ENCODE measurements around the gene GADD45GIP1.
A peak's percentile ranks its signal among the peaks of the same experiment; 100 is the strongest.

Gene GADD45GIP1

GRCh38 chr19:12946092-12946721 lies 10.8 kb downstream of the GADD45GIP1 start:
- H3K4me3 ChIP-seq (replicated peaks in 1 of 2; ENCODE audit: low read depth in 2 of 2, low read length in 2 of 2) = peak overlapping the region; percentile 60 to 76
- no peak for TF ChIP-seq CTCF (IDR thresholded peaks at IDR 0.05; ENCODE audit: low read depth, low read length)
- peak; percentile 83 to 87 for DNase-seq (ENCODE audit: low read depth in 2 of 2)

- no peak for TF ChIP-seq CTCF (IDR thresholded peaks at IDR 0.05; ENCODE audit: low read depth, low read length)
- peak; percentile 99 for DNase-seq (ENCODE audit: low read depth in 2 of 2)
Measured at GRCh38 chr19:12945479-12946091, 11.4 kb downstream of the GADD45GIP1 start, which contains the start of gene RAD23A. TSS of gene RAD23A (plus strand) at chr19:12945862. CDS start at chr19:12945949, 87 bp downstream.

GRCh38 chr19:12944104-12944674 lies 12.8 kb downstream of the GADD45GIP1 start:
- TF ChIP-seq CTCF (IDR thresholded peaks at IDR 0.05; ENCODE audit: low read depth, low read length) = no peak

More at GRCh38 chr19:12945479-12946091, 11.4 kb downstream of the GADD45GIP1 start, which contains the start of gene RAD23A:
- H3K4me3 ChIP-seq (replicated peaks in 1 of 2; ENCODE audit: low read depth in 2 of 2, low read length in 2 of 2) = peak within 1 kb of the TSS; percentile 60 to 76

GRCh38 chr19:12943437-12944044 lies 13.5 kb downstream of the GADD45GIP1 start:
- no peak for TF ChIP-seq CTCF (IDR thresholded peaks at IDR 0.05; ENCODE audit: low read depth, low read length)
- DNase-seq (ENCODE audit: low read depth in 2 of 2) = no peak
- H3K4me3 ChIP-seq (replicated peaks in 1 of 2; ENCODE audit: low read depth in 2 of 2, low read length in 2 of 2) = no peak overlapping the region

More at GRCh38 chr19:12944104-12944674, 12.8 kb downstream of the GADD45GIP1 start:
- no peak overlapping the region for H3K4me3 ChIP-seq (replicated peaks in 1 of 2; ENCODE audit: low read depth in 2 of 2, low read length in 2 of 2)
- no peak for DNase-seq (ENCODE audit: low read depth in 2 of 2)

- peak overlapping the region; percentile 100 for H3K4me3 ChIP-seq (replicated peaks in 1 of 2; ENCODE audit: low read depth in 2 of 2, low read length in 2 of 2)
- TF ChIP-seq CTCF (IDR thresholded peaks at IDR 0.05; ENCODE audit: low read depth, low read length) = no peak
- no peak for DNase-seq (ENCODE audit: low read depth in 2 of 2)
Measured at GRCh38 chr19:12940897-12941296, 16.1 kb downstream of the GADD45GIP1 start.

GRCh38 chr19:12939975-12940423 lies 17.0 kb downstream of the GADD45GIP1 start:
- TF ChIP-seq CTCF (IDR thresholded peaks at IDR 0.05; ENCODE audit: low read depth, low read length) = no peak
- H3K4me3 ChIP-seq (replicated peaks in 1 of 2; ENCODE audit: low read depth in 2 of 2, low read length in 2 of 2) = peak overlapping the region; percentile 100
- DNase-seq (ENCODE audit: low read depth in 2 of 2) = no peak
